A549 (cell line): Measurements from ENCODE around the gene LEF1. TPM values are rescaled to one million over a fixed set of nuclear protein-coding genes. Genes with fewer than 3 reads are reported as not detected.

Experiments
- ATAC-seq, 2 experiments: fragments of 200-7000 bp in 1 of 2; fragments of >200 bp in 1 of 2; cut with Nextera tagmentation in 1 of 2; cut with Tn5 transposase in 1 of 2; 3 replicates each; pipeline versions ENCODE4 v1.8.0 to v1.9.1; 2018 to 2020; ENCODE audit warnings: mild to moderate bottlenecking in 1 of 2, moderate library complexity in 1 of 2
- CTCF ChIA-PET: fragments of 300-600 bp; sonication (Branson Sonifier 250); formaldehyde crosslinking; extraction: SDS; loops from one replicate; lab custom pipeline; 2021; ENCODE audit warnings: antibody characterized with exemption, inconsistent platforms; lab: Yijun Ruan, JAX
- POLR2A ChIA-PET: fragments of 350-600 bp; formaldehyde crosslinking; extraction: SDS; loops from one replicate; lab custom pipeline; 2021; ENCODE audit warnings: antibody characterized with exemption, inconsistent platforms; lab: Yijun Ruan, JAX
- DNase-seq, 2 experiments: peaks; one replicate each; pipeline versions ENCODE4 v3.0.0 to v3.0.0-alpha.2; 2011 to 2016; ENCODE audit warnings: low read depth in 1 of 2, low spot score in 1 of 2
- FAIRE-seq: peaks from 2 replicates; lab custom pipeline; 2011; peaks lifted over from hg19 to GRCh38; lab: Jason Lieb, UNC
- H3K27ac ChIP-seq, 2 experiments: fragments of >200 bp; sonication (Bioruptor Twin); formaldehyde crosslinking; 3 replicates each; pipeline ENCODE4 v1.5.1; 2016 to 2017
- H3K4me1 ChIP-seq: fragments of >200 bp; sonication (Bioruptor Twin); formaldehyde crosslinking; 3 replicates; pipeline ENCODE4 v1.6.1; 2016
- H3K4me2 ChIP-seq: fragments of >200 bp; sonication (Bioruptor Twin); formaldehyde crosslinking; 3 replicates; pipeline ENCODE4 v1.6.1; 2016
- H3K4me3 ChIP-seq: fragments of >200 bp; sonication (Bioruptor Twin); formaldehyde crosslinking; 3 replicates; pipeline ENCODE4 v1.5.1; 2016
- H3K9me3 ChIP-seq: fragments of >200 bp; sonication (Bioruptor Twin); formaldehyde crosslinking; 3 replicates; pipeline ENCODE4 v1.6.1; 2016
- BCL3 ChIP-seq: fragments of >200 bp; sonication (Bioruptor Twin); formaldehyde crosslinking; IDR thresholded peaks from 3 replicates; pipeline ENCODE4 v1.6.1; 2016
- CBX2 ChIP-seq: fragments of 200-600 bp; sonication (generic); IDR thresholded peaks from 2 replicates; pipeline ENCODE4 v1.6.1; 2016; ENCODE audit warnings: low read depth, mild to moderate bottlenecking, borderline replicate concordance
- CBX8 ChIP-seq: fragments of 200-600 bp; sonication (generic); IDR thresholded peaks from 2 replicates; pipeline ENCODE4 v1.6.1; 2016
- CEBPB ChIP-seq, 2 experiments: fragments of >200 bp in 1 of 2; sonication (Bioruptor Twin) in 1 of 2; formaldehyde crosslinking in 1 of 2; IDR thresholded peaks; 2 replicates each; pipeline ENCODE4 v1.6.1; 2012 to 2016
- CHD4 ChIP-seq: fragments of 200-600 bp; sonication (generic); IDR thresholded peaks from 2 replicates; pipeline ENCODE4 v1.6.1; 2016; ENCODE audit warnings: antibody characterized with exemption, mild to moderate bottlenecking, borderline replicate concordance
- CTCF ChIP-seq: fragments of >200 bp; sonication (Bioruptor Twin); formaldehyde crosslinking; IDR thresholded peaks from 3 replicates; pipeline ENCODE4 v1.5.1; 2016
- E2F6 ChIP-seq: IDR thresholded peaks from 2 replicates; pipeline ENCODE4 v1.6.1; 2012; ENCODE audit warnings: low read depth, borderline replicate concordance
- EHF ChIP-seq: fragments of 250-450 bp; sonication (Bioruptor Pico); IDR thresholded peaks from 2 replicates; pipeline ENCODE4 v1.5.0; 2020; ENCODE audit warnings: mild to moderate bottlenecking
- EHMT2 ChIP-seq: fragments of 200-600 bp; sonication (generic); IDR thresholded peaks from 2 replicates; pipeline ENCODE4 v1.6.1; 2016; ENCODE audit warnings: antibody characterized with exemption, low read depth, mild to moderate bottlenecking, moderate library complexity
- ELK1 ChIP-seq: fragments of 150-350 bp; IDR thresholded peaks from 2 replicates; pipeline ENCODE4 v1.6.1; 2014; ENCODE audit warnings: low read depth, mild to moderate bottlenecking, low read length
- FOSB ChIP-seq: fragments of 250-450 bp; sonication (Bioruptor Pico); IDR thresholded peaks from 2 replicates; pipeline ENCODE4 v1.5.0; 2020; ENCODE audit warnings: mild to moderate bottlenecking, moderate library complexity
- FOXS1 ChIP-seq: fragments of 250-450 bp; sonication (Bioruptor Pico); IDR thresholded peaks from 2 replicates; pipeline ENCODE4 v1.5.0; 2020; ENCODE audit warnings: mild to moderate bottlenecking, moderate library complexity
- HOXB13 ChIP-seq: fragments of 250-450 bp; sonication (Bioruptor Pico); IDR thresholded peaks from 2 replicates; pipeline ENCODE4 v1.5.0; 2020; ENCODE audit warnings: low read depth, mild to moderate bottlenecking, moderate library complexity
- HOXB5 ChIP-seq: fragments of 250-450 bp; sonication (Bioruptor Pico); IDR thresholded peaks from 2 replicates; pipeline ENCODE4 v1.5.0; 2020; ENCODE audit warnings: mild to moderate bottlenecking, moderate library complexity
- MAFK ChIP-seq: fragments of 450-650 bp; IDR thresholded peaks from 2 replicates; pipeline ENCODE4 v1.6.1; 2014; ENCODE audit not compliant: partially characterized antibody
- MAZ ChIP-seq: fragments of 150-350 bp; IDR thresholded peaks from 2 replicates; pipeline ENCODE4 v1.6.1; 2014; ENCODE audit warnings: antibody characterized with exemption, low read depth, low read length, borderline replicate concordance
- MYC ChIP-seq: IDR thresholded peaks from 2 replicates; pipeline ENCODE4 v1.6.1; 2012; ENCODE audit warnings: mild to moderate bottlenecking, inconsistent platforms, low read length, improper control_type of control experiment, borderline replicate concordance
- NFE2L2 ChIP-seq: fragments of 150-350 bp; conservative IDR thresholded peaks from 2 replicates; pipeline ENCODE4 v1.6.1; 2014; ENCODE audit warnings: low read length
- NR3C1 ChIP-seq: fragments of >200 bp; sonication (Bioruptor Twin); formaldehyde crosslinking; IDR thresholded peaks from 3 replicates; pipeline ENCODE4 v1.6.1; 2017
- PHF8 ChIP-seq: fragments of 200-600 bp; sonication (generic); IDR thresholded peaks from 2 replicates; pipeline ENCODE4 v1.6.1; 2016; ENCODE audit warnings: low read depth, mild to moderate bottlenecking, antibody characterized with exemption, moderate library complexity, borderline replicate concordance
- POLR2A ChIP-seq: IDR thresholded peaks from 2 replicates; pipeline ENCODE4 v1.6.1; 2012; ENCODE audit warnings: mild to moderate bottlenecking, low read length
- POLR2AphosphoS2 ChIP-seq: conservative IDR thresholded peaks from 2 replicates; pipeline ENCODE4 v1.6.1; 2012; ENCODE audit warnings: low read length, improper control_type of control experiment, inconsistent platforms
- RFX5 ChIP-seq: fragments of 450-650 bp; IDR thresholded peaks from 2 replicates; pipeline ENCODE4 v1.7.1; 2014; ENCODE audit warnings: antibody characterized with exemption, mild to moderate bottlenecking, moderate library complexity
- SMC3 ChIP-seq: fragments of >200 bp; sonication (Bioruptor Twin); formaldehyde crosslinking; IDR thresholded peaks from 3 replicates; pipeline ENCODE4 v1.6.1; 2018; ENCODE audit warnings: inconsistent platforms
- TFCP2L1 ChIP-seq: fragments of 250-450 bp; sonication (Bioruptor Pico); IDR thresholded peaks from 2 replicates; pipeline ENCODE4 v1.5.0; 2021; ENCODE audit warnings: mild to moderate bottlenecking
- ZNF302 ChIP-seq: fragments of 250-450 bp; sonication (Bioruptor Pico); IDR thresholded peaks from 2 replicates; pipeline ENCODE4 v1.9.0; 2021; ENCODE audit warnings: inconsistent platforms, mild to moderate bottlenecking, moderate library complexity
- ZSCAN20 ChIP-seq: fragments of 250-450 bp; sonication (Bioruptor Pico); IDR thresholded peaks from 2 replicates; pipeline ENCODE4 v1.8.0; 2022; ENCODE audit warnings: mild to moderate bottlenecking, moderate library complexity
- WGBS: methylation state at CpG from one replicate; pipeline ENCODE4 v1.1.6; 2017; ENCODE audit errors: missing lambda C conversion rate; 5-methylcytosine and 5-hydroxymethylcytosine counted together
- polyA plus RNA-seq, 4 experiments: library from polyadenylated mRNA; depleted of rRNA in 3 of 4; stranded (reverse); fragments of >200 nt; fragmentation: RNase III in 1 of 4; extraction: RNeasy Plus Mini Kit Qiagen cat#74134 plus additional on column Dnase treatment in 1 of 4; gene quantifications; 2 replicates in 3 of 4; 3 replicates in 1 of 4; pipeline ENCODE4 v1.2.3, GENCODE V29; 2011 to 2017

The LEF1 gene
- polyA plus RNA-seq, 2 of the 4 experiments (the other 2 are of a cell fraction), result not detected

GRCh38 chr4:108135549-108136209, 33.1 kb downstream of the LEF1 start:
- no peaks in the 10 kb centered on the region for H3K4me1 ChIP-seq
- no peak for DNase-seq
- no peak overlapping the region for H3K4me2 ChIP-seq
- ChIA-PET CTCF (no interaction called here), POLR2A (no interaction called here)
- no peak overlapping the region for H3K4me3 ChIP-seq
- H3K27ac ChIP-seq, result no peak overlapping the region
- TF ChIP-seq MYC (no peak), SMC3 (no peak), ELK1 (no peak), POLR2A (no peak), ZSCAN20 (CRISPR knock-in tag) (no peak), FOSB (CRISPR knock-in tag) (no peak), HOXB13 (CRISPR knock-in tag) (no peak), E2F6 (no peak), HOXB5 (CRISPR knock-in tag) (no peak), MAFK (no peak)
- no peaks in the 10 kb centered on the region for H3K9me3 ChIP-seq
- WGBS, result 14% methylated on average over 4 of the region's 4 CpGs
- ATAC-seq, result no peak
- no peak for FAIRE-seq

GRCh38 chr4:108130955-108131354, 37.8 kb downstream of the LEF1 start:
- no peaks in the 10 kb centered on the region for H3K4me1 ChIP-seq
- no peak overlapping the region for H3K27ac ChIP-seq
- DNase-seq (no peak), FAIRE-seq (no peak), ATAC-seq (no peak)
- ChIA-PET POLR2A (no interaction called here), CTCF (interaction anchor here (0.8 kb wide), 1 partner anchor 303 kb away, joined by 4 read pairs; no protein-coding TSS in a partner anchor)
- H3K4me3 ChIP-seq, result no peak overlapping the region
- WGBS, result 33% methylated on average over 4 of the region's 4 CpGs
- TF ChIP-seq POLR2A, result no peak
- TF ChIP-seq PHF8, result no peak
- no peak for TF ChIP-seq POLR2AphosphoS2
- no peak for TF ChIP-seq CBX8
- no peak for TF ChIP-seq NFE2L2
- no peak for TF ChIP-seq SMC3
- no peak for TF ChIP-seq EHF (CRISPR knock-in tag)
- no peak for TF ChIP-seq ZNF302 (CRISPR knock-in tag)
- TF ChIP-seq CHD4, result no peak
- TF ChIP-seq EHMT2, result no peak
- TF ChIP-seq HOXB5 (CRISPR knock-in tag), result no peak
- TF ChIP-seq CEBPB (IDR thresholded peaks at IDR 0.05), result no peak
- no peak for TF ChIP-seq RFX5
- no peak for TF ChIP-seq FOSB (CRISPR knock-in tag)
- no peak for TF ChIP-seq CBX2
- TF ChIP-seq ZSCAN20 (CRISPR knock-in tag), result no peak
- TF ChIP-seq BCL3, result no peak
- TF ChIP-seq MAZ, result no peak
- no peaks in the 10 kb centered on the region for H3K9me3 ChIP-seq
- H3K4me2 ChIP-seq, result no peak overlapping the region

- Histone ChIP-seq H3K27ac (no peak overlapping the region), H3K4me1 (no peaks in the 10 kb centered on the region), H3K4me3 (no peak overlapping the region), H3K9me3 (no peaks in the 10 kb centered on the region), H3K4me2 (no peak overlapping the region)
- FAIRE-seq, result no peak
- TF ChIP-seq FOXS1 (CRISPR knock-in tag), result no peak
- TF ChIP-seq NR3C1, result no peak
- TF ChIP-seq TFCP2L1, result no peak
- no peak for TF ChIP-seq ZNF302 (CRISPR knock-in tag)
- TF ChIP-seq ZSCAN20 (CRISPR knock-in tag), result no peak
- TF ChIP-seq CTCF, result no peak
- CTCF ChIA-PET, result no interaction called here
- POLR2A ChIA-PET, result no interaction called here
- ATAC-seq, result no peak
- no peak for DNase-seq
Observed at GRCh38 chr4:108129196-108129595, 39.5 kb downstream of the LEF1 start.
